Measurements from ENCODE around the gene CYTH1. TPM values are rescaled to one million over a fixed set of nuclear protein-coding genes. Genes with fewer than 3 reads are reported as not detected.

The CYTH1 gene
- total and polyA plus RNA-seq, 10 donors: 66.9 to 169 (median 131) TPM

DNA sequence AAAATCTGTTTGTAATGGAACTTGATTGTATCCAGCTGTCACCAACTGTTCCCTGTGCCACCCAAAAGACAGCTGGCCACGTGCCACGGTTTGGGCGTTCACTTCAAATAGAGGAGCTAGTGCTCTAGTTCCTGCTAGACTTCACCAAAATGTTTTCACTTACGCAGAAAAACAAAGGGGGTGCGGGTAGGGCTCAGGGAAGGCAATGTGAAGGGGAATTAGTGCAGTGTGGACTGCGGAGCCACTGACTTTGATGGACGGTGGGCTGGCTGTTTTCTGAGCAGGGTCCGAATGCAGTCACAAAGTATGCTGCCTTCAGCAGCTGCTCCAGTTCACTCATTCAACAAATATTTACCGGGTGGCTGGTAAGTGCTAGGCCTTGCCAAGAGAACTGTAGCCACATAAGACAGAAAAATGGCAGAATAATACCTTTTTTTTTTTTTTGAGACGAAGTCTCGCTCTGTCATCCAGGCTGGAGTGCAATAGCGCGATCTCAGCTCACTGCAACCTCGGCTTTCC, 7.6 kb upstream of the CYTH1 start:
- intact Hi-C loops (cut with DNase I; ENCODE audit: low total_unique reads): no loop called here
- Histone ChIP-seq H3K9me3 (no peaks in the 10 kb centered on the region), H3K36me3 (peaks cover 0 to 34% (median 10%) of the 10 kb centered on the region in 6 donors), H3K27ac (peak overlapping the region in 7 of 8 donors; percentile 58 to 73 (median 65)), H3K27me3 (replicated peaks in 1 of 7) (no peaks in the 10 kb centered on the region), H3K4me3 (no peak overlapping the region), H3K4me1 (peaks cover 8 to 59% (median 34%) of the 10 kb centered on the region in 6 donors)
- TF ChIP-seq POLR2AphosphoS5 (IDR thresholded peaks at IDR 0.05): peak in 1 of 3 donors; percentile 45
- TF ChIP-seq POLR2A (IDR thresholded peaks at IDR 0.05): no peak
- WGBS, 5 donors: 66 to 75% (median 73%) methylated on average over 14 of the region's 14 CpGs
- DNase-seq: peak; percentile 87

DNA sequence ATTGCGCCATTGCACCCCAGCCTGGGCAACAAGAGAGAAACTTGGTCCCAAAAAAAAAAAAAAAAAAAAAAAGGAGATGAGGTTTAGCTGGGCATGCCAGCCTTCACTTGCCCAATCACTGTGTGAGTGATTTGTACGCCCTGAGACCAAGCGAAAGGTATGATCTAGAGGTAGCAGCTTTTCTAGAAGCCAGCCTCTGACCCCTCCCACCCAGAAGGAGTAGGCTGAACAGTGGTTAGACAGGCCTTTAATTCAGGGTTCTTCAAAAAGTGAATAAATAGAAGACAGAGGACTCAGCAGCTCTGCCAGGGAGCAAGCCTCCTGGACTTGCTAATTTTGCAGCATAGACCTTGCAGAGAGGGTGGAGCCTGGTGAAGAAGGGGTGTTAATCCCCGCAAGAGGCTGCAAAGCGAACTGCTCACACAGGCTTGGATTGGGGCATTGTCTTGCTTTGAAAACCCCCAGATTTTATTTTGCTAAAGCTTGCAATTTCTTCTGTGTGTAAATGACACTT, 7.1 kb upstream of the CYTH1 start:
- Histone ChIP-seq H3K4me1 (peaks cover 12 to 64% (median 39%) of the 10 kb centered on the region in 6 donors), H3K27ac (peak overlapping the region in 7 of 8 donors; percentile 58 to 73 (median 65)), H3K36me3 (peaks cover 0 to 28% (median 6%) of the 10 kb centered on the region in 6 donors), H3K4me3 (no peak overlapping the region), H3K9me3 (no peaks in the 10 kb centered on the region), H3K27me3 (replicated peaks in 1 of 7) (no peaks in the 10 kb centered on the region)
- TF ChIP-seq POLR2A (IDR thresholded peaks at IDR 0.05) (no peak), POLR2AphosphoS5 (IDR thresholded peaks at IDR 0.05) (no peak)
- TF ChIP-seq, protein P1, sequence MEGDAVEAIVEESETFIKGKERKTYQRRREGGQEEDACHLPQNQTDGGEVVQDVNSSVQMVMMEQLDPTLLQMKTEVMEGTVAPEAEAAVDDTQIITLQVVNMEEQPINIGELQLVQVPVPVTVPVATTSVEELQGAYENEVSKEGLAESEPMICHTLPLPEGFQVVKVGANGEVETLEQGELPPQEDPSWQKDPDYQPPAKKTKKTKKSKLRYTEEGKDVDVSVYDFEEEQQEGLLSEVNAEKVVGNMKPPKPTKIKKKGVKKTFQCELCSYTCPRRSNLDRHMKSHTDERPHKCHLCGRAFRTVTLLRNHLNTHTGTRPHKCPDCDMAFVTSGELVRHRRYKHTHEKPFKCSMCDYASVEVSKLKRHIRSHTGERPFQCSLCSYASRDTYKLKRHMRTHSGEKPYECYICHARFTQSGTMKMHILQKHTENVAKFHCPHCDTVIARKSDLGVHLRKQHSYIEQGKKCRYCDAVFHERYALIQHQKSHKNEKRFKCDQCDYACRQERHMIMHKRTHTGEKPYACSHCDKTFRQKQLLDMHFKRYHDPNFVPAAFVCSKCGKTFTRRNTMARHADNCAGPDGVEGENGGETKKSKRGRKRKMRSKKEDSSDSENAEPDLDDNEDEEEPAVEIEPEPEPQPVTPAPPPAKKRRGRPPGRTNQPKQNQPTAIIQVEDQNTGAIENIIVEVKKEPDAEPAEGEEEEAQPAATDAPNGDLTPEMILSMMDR (IDR thresholded peaks at IDR 0.05 in 8 of 11, conservative IDR thresholded peaks at IDR 0.05 in 3 of 11): no peak
- intact Hi-C loops (cut with DNase I; ENCODE audit: low total_unique reads): no loop called here
- 79 to 87% (median 83%) methylated on average over 5 of the region's 5 CpGs for WGBS, 5 donors
- DNase-seq: peak; percentile 29

- DNase-seq: peak; percentile 40
- intact Hi-C loops (cut with DNase I; ENCODE audit: low total_unique reads): no loop called here
Observed at GRCh38 chr17:78788451-78788850, 6.4 kb upstream of the CYTH1 start.

DNA sequence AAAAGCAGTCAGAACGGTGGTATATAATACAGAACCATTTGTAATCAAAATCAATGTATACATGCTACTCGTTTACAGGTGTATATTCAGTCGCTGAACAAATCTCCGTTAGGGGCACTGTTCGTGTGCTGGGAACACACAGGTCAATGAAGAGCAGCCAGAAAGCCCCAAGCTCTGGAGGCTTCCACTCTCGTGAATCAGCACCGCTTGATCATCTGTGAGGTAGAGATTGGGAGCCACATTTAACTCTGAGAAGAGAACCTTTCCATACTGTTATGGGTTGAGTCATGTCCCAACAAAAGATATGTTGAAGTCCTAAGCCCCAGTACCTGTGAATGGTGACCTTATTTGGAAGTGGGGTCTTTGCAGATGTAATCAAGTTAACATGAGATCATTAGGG, 5.4 kb upstream of the CYTH1 start:
- Histone ChIP-seq H3K27me3 (replicated peaks in 1 of 7) (no peaks in the 10 kb centered on the region), H3K4me3 (no peak overlapping the region), H3K9me3 (no peaks in the 10 kb centered on the region), H3K4me1 (peaks cover 26 to 77% (median 53%) of the 10 kb centered on the region in 6 donors), H3K27ac (no peak overlapping the region), H3K36me3 (peaks cover 0 to 12% (median 3%) of the 10 kb centered on the region in 6 donors)
- peak; percentile 16 for DNase-seq
- intact Hi-C loops (cut with DNase I; ENCODE audit: low total_unique reads): no loop called here
- 88 to 95% (median 92%) methylated on average over 7 of the region's 7 CpGs for WGBS, 5 donors
- TF ChIP-seq, protein P1 (IDR thresholded peaks at IDR 0.05 in 8 of 11, conservative IDR thresholded peaks at IDR 0.05 in 3 of 11): no peak
- no peak for TF ChIP-seq POLR2AphosphoS5 (IDR thresholded peaks at IDR 0.05)
- TF ChIP-seq POLR2A (IDR thresholded peaks at IDR 0.05): no peak

More at GRCh38 chr17:78788451-78788850, 6.4 kb upstream of the CYTH1 start:
- TF ChIP-seq POLR2A (IDR thresholded peaks at IDR 0.05) (no peak), POLR2AphosphoS5 (IDR thresholded peaks at IDR 0.05) (no peak)
- TF ChIP-seq, protein P1 (IDR thresholded peaks at IDR 0.05 in 8 of 11, conservative IDR thresholded peaks at IDR 0.05 in 3 of 11): no peak
- peaks cover 19 to 68% (median 44%) of the 10 kb centered on the region in 6 donors for H3K4me1 ChIP-seq
- no peaks in the 10 kb centered on the region for H3K9me3 ChIP-seq
- H3K27ac ChIP-seq: peak overlapping the region in 3 of 8 donors; percentile 63 to 73 (median 68)
- no peak overlapping the region for H3K4me3 ChIP-seq
- H3K27me3 ChIP-seq (replicated peaks in 1 of 7): no peaks in the 10 kb centered on the region
- peaks cover 0 to 21% (median 6%) of the 10 kb centered on the region in 6 donors for H3K36me3 ChIP-seq
- 86 to 95% (median 93%) methylated on average over 7 of the region's 7 CpGs for whole genome bisulfite sequencing, 5 donors

Data from spleen (tissue), 11 donors.